CD4-positive, alpha-beta T cell treated with Interferon alpha-2 for 1 hour (primary cell): ENCODE results near the gene XYLB.

ENCODE experiments used
- DNase-seq, 2 donors: peaks; one replicate each; pipeline ENCODE4 v3.0.0-alpha.2; 2020 to 2022

Gene XYLB

GRCh38 chr3:38325256-38325655 is 21.3 kb upstream of the XYLB start:
- no peak for DNase-seq

GRCh38 chr3:38327335-38328009 is 19.1 kb upstream of the XYLB start:
- DNase-seq = no peak

GRCh38 chr3:38331257-38332022 is 15.1 kb upstream of the XYLB start:
- no peak for DNase-seq

GRCh38 chr3:38332201-38332600 is 14.4 kb upstream of the XYLB start:
- no peak for DNase-seq

- no peak for DNase-seq
Measured at GRCh38 chr3:38334142-38335055, 12.2 kb upstream of the XYLB start.

GRCh38 chr3:38335263-38335662 is 11.3 kb upstream of the XYLB start:
- DNase-seq = no peak

GRCh38 chr3:38337703-38338102 is 8.9 kb upstream of the XYLB start:
- DNase-seq = no peak

- DNase-seq = no peak
Measured at GRCh38 chr3:38343797-38344594, 2.6 kb upstream of the XYLB start.

GRCh38 chr3:38345879-38346586 is 552 bp upstream of the XYLB start:
- no peak for DNase-seq

GRCh38 chr3:38347421-38348200 is 1.0 kb downstream of the XYLB start:
- no peak for DNase-seq

GRCh38 chr3:38348903-38349302 is 2.3 kb downstream of the XYLB start:
- DNase-seq = peak in 1 of 2 donors; percentile 17

- no peak for DNase-seq
Measured at GRCh38 chr3:38349684-38350359, 3.2 kb downstream of the XYLB start.

- DNase-seq = no peak
Measured at GRCh38 chr3:38353151-38353550, 6.6 kb downstream of the XYLB start.

GRCh38 chr3:38354588-38355330 is 8.2 kb downstream of the XYLB start:
- DNase-seq = no peak

- DNase-seq = no peak
Measured at GRCh38 chr3:38359038-38359437, 12.5 kb downstream of the XYLB start.

- DNase-seq = no peak
Measured at GRCh38 chr3:38360345-38360744, 13.8 kb downstream of the XYLB start.

- DNase-seq = no peak
Measured at GRCh38 chr3:38361496-38361895, 14.9 kb downstream of the XYLB start.

- no peak for DNase-seq
Measured at GRCh38 chr3:38362825-38363224, 16.2 kb downstream of the XYLB start.

- DNase-seq = no peak
Measured at GRCh38 chr3:38364721-38365400, 18.3 kb downstream of the XYLB start.
